GM18519 (cell line): ENCODE data around the gene NTM.
"Not testable (repeated sequence)": the region's sequence is repeated elsewhere in the genome, so short reads cannot be mapped to it uniquely, and the experiment has no call there.

Experiments
- ATAC-seq: cut with Tn5 transposase; IDR thresholded peaks from one replicate; pipeline ENCODE4 v1.9.1; 2021; ENCODE audit warnings: mild to moderate bottlenecking, moderate library complexity; ENCODE audit not compliant: unreplicated experiment, low FRiP score

Gene NTM

DNA sequence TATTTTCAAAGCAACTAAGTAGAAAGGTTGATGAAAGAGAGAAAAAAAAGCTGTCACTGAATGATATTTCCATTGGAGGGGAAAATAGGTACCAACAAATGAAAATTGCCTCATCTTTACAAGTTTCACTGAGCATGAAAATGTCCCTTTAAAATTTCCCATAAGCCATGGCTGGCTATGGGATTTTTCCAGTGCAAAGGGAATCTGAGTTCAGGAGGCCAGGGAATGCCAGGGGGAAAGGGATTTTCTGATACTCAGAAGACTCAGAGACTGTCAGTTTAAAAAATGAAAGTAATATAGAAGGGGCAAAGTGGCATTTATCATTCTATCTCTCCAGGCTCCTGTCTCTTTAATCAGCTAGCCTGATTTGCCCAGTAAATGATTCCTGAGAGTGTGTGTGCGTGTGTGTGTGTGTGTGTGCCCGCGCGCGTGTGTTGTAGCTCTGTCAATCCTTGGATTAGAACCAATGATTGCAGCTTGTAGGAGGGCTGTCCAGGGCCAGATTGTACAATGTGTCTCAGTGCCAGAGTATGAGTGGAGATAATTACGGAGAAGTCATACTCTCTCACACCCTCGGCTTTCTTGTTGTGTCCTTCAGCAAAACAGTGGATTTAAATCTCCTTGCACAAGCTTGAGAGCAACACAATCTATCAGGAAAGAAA, at the start of gene NTM:
TSS of gene NTM (plus strand) at position 526 of the 662 bp plus-strand sequence.
- ATAC-seq = no peak

DNA sequence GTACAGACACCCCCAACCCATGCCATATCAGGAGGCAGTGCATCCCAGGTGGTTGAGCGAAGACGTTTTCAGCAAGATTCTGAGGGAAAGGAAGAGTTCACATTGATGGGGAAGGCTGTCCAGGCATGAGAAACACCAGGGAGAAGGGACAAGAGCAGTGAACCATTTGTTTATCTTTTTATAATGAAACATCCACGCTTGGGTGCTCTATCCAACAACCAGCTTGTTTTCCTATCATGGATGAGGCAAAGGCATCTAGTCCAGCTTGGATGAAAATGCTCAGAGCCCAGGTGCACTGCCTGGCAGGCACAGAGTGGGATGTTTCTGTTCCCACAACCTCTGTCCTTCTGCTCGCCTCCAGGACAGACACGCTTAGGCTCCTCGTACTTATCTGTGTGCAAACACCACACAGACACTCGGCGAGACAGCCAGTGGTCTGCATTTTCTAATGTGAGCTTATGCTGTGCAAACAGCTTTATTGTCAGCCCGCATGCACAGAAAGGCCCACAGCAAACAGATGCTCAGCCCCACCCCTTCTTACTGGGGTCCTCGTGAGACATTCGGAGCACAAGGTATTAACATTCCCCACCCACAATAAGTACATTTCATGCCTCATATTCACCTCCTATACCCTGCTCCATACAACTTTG, 45.4 kb upstream of the NTM start:
- ATAC-seq = no peak

GRCh38 chr11:131326829-131327228, 43.6 kb upstream of the NTM start:
- no peak for ATAC-seq

- no peak for ATAC-seq
These were observed 43.0 kb upstream of the NTM start for GRCh38 chr11:131327421-131327820.

- ATAC-seq = no peak
These were observed 41.6 kb upstream of the NTM start for GRCh38 chr11:131328843-131329242.

GRCh38 chr11:131331010-131331409, 39.4 kb upstream of the NTM start:
- no peak for ATAC-seq

DNA sequence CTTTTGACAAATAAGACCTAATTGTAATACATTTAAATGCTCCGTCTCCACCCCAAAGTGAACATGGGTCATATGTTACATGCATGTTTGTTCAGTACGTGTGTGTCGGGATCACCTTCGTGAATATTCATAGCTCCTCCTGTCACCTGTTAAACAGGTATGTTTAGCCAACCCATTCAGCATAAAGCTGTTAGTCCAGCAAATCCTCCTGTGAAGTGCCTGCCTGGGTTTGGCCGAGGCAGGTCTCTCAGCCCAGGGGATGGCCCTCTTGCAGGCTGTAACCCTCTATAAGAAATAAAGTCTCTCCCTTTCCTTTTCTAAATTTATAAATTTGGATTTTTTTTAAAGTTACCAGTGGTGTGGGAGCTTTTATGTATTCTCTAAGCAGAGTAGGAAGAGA, 38.9 kb upstream of the NTM start:
- ATAC-seq = no peak

- no peak for ATAC-seq
These were observed 35.8 kb upstream of the NTM start for GRCh38 chr11:131334601-131335000.

DNA sequence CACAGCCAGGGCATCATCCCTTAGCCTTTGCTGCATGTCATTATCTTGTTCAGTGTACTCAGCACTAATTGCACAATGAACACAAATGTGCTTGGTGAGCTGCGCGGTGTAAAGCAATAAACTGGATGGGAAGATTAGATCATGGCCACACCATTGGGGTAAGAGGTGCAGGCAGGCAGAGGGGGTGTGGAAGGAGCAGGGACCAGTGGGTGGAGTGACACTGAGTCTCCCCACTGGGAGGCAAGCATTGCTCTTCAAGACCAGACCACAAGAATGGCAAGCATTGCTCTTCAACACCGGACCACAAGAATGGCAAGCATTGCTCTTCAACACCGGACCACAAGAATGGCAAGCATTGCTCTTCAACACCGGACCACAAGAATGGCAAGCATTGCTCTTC, 28.5 kb upstream of the NTM start:
- ATAC-seq = not testable (repeated sequence)

- ATAC-seq = not testable (repeated sequence)
These were observed 28.0 kb upstream of the NTM start for GRCh38 chr11:131342442-131342841.

DNA sequence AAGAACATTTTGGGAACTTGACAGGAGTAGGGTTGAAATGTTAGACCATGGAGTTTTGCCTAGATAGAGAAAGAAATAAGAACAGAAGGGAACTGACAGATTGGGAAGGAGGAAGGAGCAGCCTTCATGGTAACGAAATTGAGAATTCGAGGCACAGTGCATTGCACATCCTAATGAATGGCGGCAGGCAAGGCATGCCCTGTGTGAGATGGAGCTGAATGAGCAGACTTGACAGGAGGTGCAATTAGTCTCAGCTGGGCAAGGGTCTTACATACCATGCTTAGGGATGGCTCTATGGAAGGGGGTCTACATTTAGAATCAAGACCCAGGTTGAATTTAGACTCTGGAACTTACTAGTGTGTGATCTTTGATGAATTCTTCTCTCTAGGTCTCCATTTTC, 25.0 kb upstream of the NTM start:
- ATAC-seq = no peak

DNA sequence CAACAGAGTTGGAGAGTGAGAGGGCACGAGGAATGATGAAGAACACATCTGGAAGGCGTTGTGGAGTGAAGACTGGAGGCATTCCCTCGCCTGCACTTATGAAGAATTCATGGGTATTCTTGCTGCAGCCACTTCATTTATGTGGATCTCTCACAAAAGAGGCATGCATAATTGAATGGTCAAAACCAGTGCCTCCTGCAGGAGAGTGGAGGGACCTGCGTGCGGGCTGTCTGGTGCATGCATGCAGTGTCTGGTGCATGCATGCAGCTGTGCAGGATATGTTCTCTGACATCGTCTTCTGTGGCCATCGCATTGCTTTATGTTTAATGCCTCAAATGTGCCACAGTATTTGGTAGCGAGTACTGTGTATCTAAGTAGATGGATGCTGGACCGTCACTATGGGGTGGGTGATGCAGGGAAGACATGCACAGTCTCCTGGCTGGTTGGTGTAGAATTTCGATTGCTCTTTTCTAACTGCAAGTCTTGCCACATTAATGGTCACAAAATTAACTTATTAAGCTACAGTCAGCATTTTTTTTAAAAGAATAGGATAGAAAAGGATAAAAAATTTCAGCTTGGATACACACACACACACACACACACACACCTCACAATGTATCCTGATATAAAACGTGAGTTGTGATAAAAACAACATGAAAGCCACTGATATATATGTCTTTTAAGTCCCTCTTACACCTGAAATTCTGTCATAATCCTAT, 20.9 kb upstream of the NTM start:
- no peak for ATAC-seq

DNA sequence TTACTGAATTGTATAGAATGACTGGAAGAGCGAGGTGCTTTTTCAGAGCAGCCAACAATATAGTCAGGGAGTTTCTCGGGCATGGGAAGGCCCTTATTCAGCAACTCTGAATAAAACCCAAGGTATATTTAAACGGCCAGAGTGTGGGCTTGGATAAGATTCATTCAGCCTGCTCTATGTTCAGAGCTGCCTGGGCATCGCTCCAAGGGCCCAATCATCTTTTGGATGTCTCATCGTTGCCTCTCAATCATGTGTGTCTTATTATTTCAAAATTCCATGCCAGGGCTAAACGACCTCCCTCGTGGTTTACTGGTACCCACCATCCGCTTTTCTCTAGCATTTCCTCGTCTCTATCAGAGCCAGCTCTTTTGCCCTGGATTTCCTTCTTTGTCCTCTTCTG, 19.5 kb upstream of the NTM start:
- no peak for ATAC-seq

- ATAC-seq = no peak
These were observed 18.6 kb upstream of the NTM start for GRCh38 chr11:131351848-131352247.

DNA sequence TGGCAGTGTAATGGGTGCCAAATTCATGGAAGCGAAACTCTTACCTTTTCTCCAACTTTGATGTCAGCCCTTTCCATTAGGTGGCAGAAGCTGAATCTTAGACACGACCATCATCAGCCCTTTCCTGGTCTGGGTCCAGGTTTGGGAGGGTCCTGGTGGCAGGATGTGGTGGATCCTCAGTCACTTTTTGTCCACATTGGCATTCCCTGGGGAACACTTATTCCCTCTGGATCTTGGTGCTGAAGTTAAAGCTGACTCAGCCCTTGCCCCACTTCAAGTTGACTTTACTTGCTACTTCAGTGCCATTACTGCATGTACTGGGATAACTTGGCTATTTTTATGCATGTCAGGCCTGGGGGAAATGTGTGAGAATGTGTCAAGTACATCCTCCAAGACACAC, 16.6 kb upstream of the NTM start:
- no peak for ATAC-seq

- no peak for ATAC-seq
These were observed 16.1 kb upstream of the NTM start for GRCh38 chr11:131354251-131354701.

DNA sequence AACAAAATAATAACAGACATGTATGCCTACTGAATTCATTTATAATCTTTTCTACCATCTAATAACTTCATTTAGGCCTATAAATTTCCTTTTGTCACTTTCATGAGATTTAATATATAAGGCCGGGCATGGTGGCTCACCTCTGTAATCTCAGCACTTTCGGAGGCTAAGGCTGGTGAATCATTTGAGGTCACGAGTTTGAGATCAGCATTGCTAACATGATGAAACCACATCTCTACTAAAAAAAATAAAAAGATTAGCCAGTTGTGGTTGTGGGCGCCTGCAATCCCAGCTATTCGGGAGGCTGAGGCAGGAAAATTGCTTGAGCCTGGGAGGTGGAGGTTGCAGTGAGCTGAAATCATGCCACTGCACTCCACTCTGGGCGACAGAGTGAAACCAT, 14.2 kb upstream of the NTM start:
- ATAC-seq = no peak

GRCh38 chr11:131365329-131365930, 5.0 kb upstream of the NTM start:
- ATAC-seq = no peak

DNA sequence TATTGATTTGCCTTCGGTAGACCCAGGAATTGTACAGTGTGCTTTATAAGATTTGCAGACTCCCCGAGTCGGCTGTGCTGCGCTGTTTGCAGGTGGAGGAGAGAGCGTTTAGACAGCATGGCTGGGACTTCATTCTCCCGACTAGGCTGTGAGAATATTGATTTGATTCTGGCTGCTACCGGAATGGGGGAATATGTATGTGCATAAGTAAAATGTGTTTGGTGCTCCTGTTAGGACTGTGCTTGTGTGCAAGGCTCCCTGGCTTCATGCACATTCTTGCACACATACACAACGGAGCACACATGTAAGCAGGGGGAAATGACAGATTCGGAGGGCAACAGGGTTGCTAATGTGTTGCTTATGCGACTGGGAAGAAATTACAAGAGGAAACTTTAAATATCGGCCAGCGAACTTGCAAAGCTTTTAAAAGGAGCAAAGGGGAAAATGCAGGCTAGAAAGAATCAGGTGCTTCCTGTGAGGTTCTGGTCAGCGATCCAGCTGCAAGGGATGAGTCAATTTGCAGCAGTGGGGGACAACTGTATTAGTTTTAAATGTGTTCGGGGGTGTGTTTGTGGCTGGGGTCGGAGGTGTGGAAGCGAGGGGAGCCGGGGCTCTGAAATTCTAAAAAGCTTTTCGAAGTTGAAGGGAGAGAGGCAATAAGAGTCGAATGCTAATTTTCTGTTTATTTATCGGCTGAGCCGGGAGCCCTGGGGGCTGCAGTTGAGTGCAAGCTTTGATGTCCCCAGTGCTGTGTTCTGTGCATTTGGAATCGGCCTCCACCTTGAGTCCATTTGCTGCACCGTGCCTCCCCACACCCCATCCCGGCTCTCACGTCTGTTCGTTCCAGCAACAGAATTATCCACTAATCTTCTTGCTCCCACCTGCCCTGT, 731 bp downstream of the NTM start:
- no peak for ATAC-seq

DNA sequence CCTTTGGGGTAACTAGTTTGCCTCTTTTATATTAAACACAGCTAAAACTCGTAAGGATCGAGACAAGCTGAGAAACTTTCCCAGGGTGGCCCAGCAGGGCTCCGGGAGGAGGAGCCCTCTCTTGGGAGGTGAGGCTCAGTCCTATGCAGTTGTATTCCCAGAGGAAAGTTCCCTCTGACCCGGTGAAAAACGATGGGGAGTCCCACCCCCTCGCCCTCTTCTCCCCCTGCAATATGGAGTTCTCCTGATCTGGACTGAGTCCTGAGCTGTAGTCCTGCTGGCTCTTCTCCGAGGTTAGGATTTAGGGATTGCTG, 1.3 kb downstream of the NTM start:
- ATAC-seq = no peak
